Renal pelvis (tissue), 4 donors: Measurements from ENCODE around the gene BTBD9. TPM values are rescaled to one million over a fixed set of nuclear protein-coding genes. Genes with fewer than 3 reads are reported as not detected.
A peak's percentile ranks its signal among the peaks of the same experiment; 100 is the strongest.

Experiments used
- DNase-seq: peaks from one replicate; pipeline ENCODE4 v3.0.0-alpha.2; 2013
- polyA plus RNA-seq, 3 donors: library from polyadenylated mRNA; unstranded; fragments of 120-200 nt; gene quantifications; one replicate each; pipeline ENCODE4 v1.2.1, GENCODE V29; 2013; ENCODE audit not compliant: insufficient read length in 3 of 3

Gene BTBD9
- polyA plus RNA-seq, 3 donors, result 13.7 to 16.9 (median 16.1) TPM

- no peak for DNase-seq
Observed at GRCh38 chr6:38346291-38347079, 293.2 kb downstream of the BTBD9 start.

DNA sequence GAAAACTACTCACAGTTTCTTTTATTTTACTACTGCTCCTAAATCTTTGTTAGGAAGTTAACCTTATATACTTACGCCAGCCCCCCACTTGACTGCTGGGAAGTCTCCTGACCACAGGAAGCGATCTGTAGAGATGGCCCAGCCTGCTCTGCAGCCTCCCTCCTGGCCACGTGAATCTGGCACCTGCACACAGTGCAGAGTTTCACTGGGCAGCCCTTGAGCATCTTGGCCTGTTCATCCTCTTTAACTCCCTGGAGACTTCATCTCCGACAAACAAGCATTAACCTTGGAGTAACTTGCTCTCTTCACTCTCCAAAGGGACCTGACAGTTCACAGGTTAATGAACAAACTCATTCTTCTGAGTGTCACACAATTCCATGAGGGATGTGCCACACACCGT is 294.1 kb downstream of the BTBD9 start:
- DNase-seq, result no peak

DNA sequence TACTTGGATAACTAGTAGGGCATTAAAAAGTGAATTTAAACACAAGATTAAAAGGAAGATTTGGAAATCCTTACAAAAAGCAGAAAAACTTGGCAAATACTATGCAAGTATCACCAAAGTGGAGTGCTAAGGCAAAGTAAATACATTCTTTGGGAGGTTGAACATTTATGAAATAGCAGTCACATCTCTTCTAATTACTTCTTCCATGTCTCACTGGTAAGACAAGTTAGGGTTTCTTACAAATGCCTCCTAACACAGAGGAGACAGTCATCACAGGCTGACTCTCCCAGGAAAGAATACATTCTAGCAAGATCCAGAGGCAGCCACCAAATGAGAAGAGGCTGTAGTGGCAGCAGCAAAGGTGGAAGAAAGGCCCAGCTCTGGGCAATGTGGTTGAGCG is 298.2 kb downstream of the BTBD9 start:
- no peak for DNase-seq

GRCh38 chr6:38339914-38340313 is 299.8 kb downstream of the BTBD9 start:
- no peak for DNase-seq

DNA sequence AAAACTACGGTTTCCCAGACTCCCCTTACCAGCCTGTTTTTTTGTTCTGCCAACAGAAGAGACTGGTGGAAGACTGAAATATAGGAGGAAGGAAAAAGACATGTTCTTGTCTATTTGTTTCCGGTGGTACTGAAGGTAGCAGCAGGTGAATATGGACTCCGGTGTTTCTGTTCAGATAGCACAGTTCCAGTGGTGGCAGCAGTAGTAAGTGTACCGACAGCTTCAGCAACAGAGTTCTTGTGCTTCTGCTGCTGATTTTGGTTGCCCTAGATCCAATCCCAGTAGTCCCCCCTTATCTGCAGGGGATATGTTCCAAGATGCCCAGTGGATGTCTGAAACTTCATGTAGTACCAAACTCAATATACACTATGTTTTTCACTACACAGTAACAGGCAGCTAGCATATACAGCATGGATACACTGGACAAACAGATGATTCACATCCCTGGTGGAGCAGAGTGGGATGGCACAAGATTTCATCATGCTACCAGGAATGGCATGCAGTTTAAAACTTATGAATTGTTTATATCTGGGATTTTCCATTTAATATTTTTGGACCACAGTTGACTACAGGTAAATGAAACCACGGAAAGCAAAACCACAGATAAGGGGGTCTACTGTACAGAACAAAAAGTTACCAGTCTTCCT is 301.8 kb downstream of the BTBD9 start:
- no peak for DNase-seq

GRCh38 chr6:38336922-38337321 is 302.8 kb downstream of the BTBD9 start:
- no peak for DNase-seq

DNA sequence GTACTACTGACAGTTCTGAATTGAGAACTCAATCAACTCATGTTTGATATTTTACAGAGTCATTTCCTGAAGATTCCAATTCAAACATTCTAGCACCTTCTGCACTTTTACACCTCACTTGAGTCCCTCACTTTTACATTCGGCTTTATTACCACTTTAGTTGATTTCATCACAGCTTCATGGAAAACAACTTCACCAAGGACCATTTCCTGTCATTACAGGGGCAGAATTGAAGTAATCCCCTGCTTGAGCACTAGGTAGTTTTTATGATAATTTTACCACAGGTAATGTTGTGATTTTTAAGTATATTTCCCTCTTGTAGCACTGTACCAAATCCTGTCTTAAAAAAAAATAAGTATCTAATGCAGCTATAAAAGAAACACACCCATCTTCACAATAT is 312.9 kb downstream of the BTBD9 start:
- DNase-seq, result no peak

GRCh38 chr6:38323216-38323615 is 316.5 kb downstream of the BTBD9 start:
- no peak for DNase-seq

DNA sequence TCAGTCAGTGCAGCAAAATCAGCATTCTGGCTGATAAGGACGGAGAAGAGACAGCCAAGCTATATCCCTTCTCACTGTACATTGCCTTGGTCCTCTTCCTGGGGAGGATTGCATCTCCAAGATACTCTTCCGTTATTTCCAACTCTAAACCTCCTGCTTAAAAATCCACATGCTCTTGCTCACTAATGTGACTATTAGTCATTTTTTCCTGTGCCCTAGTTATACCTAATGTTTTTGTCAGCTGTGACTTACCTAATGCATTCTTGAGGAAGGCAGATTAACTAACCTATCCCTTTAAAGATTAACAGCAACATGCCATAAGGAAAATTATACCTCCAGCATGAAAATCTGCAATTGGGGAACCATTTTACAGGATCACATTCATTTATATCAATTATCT is 317.6 kb downstream of the BTBD9 start:
- DNase-seq, result no peak

- DNase-seq, result no peak
Observed at GRCh38 chr6:38320843-38321242, 318.9 kb downstream of the BTBD9 start.

DNA sequence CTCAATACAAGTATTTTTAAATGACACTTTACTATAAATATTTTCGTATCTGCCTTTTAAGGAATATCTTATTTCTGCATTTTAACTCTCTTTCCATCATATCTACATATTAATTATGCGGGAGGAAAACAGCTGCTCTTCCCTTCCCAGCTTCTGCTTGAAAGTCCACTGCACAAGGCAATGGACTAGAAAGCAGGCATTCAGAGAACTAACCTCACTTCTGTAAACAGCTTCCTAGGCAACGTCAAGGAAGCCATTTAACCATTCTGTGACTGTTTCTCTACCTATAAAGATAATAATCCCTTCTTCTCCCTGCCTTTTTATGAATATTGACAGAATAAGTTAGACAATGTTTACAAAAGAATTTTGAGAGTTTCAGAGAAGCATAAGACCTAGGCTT is 319.4 kb downstream of the BTBD9 start:
- no peak for DNase-seq

- DNase-seq, result no peak
Observed at GRCh38 chr6:38319256-38320212, 320.2 kb downstream of the BTBD9 start.

DNA sequence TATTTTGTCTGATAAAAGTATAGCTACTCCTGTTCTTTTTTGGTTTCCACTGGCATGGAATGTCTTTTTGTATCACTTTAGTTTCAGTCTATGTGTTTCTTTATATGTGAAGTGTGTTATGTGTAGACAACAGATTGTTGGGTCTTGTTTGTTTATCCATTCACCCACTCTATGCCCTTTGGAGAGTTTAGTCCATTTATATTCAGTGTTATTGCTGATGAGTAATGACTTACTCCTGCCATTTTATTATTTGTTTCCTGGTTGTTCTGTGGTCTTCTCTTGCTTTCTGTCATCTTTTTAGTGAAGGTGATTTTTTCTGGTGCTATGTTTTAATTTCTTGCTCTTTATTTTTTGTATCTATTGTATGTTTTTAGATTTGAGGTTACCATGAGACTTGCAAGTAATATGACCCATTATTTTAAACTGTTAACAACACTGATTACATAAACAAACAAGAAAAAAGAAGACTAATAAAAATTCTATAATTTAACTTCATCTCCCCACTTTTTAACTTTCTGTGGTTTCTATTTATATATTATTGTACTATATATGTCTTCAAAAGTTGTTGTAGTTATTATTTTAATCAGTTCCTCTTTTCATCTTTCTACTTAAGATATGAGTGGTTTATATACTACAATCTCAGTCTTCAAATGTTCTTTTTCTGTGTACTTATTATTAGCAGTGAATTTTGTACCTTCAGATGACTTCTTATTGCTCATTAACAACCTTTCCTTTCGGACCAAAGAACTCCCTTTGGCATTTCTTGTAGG is 323.4 kb downstream of the BTBD9 start:
- no peak for DNase-seq

- no peak for DNase-seq
Observed at GRCh38 chr6:38311201-38311600, 328.5 kb downstream of the BTBD9 start.

DNA sequence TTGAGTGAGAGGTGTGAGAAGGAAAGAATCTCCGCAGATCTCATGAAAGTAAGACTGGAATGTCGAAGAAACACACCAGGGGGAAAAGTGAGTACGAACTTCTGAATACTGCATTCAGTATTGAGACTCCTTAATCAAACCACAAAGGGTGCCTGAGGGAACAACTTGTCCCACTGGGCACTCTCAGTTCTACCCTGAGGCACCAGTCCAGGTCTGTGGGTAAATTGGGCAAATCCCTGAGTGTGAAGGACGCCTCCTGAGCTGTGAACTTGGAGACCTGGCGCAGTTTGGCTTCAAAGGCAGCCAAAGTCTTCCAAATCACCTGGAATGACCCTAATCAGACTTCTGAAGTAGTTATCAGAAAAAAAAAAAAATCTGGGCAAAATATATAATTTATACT is 329.7 kb downstream of the BTBD9 start:
- DNase-seq, result no peak

GRCh38 chr6:38307740-38308139 is 332.0 kb downstream of the BTBD9 start:
- no peak for DNase-seq

DNA sequence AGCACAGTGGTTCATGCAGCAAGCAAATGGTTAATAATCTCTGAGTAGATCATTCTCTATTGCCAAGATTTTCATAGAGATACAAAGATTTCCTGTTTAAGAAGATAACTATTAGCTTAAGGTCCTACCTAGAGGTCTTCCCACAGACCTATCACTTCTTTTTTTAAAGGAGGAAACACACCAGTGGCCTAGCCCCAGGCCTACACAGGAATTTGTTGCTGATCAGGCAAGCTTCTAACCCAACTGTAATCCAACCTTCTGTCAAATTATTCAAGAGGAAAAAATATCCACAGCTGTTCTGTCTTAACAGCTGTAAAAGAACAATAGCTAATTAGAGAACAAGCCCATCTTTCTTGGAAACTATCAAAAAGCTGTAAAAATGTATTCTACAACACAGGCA is 332.8 kb downstream of the BTBD9 start:
- DNase-seq, result peak; percentile 15

GRCh38 chr6:38305995-38306681 is 333.6 kb downstream of the BTBD9 start:
- no peak for DNase-seq

GRCh38 chr6:38302838-38303237 is 336.9 kb downstream of the BTBD9 start:
- DNase-seq, result no peak

DNA sequence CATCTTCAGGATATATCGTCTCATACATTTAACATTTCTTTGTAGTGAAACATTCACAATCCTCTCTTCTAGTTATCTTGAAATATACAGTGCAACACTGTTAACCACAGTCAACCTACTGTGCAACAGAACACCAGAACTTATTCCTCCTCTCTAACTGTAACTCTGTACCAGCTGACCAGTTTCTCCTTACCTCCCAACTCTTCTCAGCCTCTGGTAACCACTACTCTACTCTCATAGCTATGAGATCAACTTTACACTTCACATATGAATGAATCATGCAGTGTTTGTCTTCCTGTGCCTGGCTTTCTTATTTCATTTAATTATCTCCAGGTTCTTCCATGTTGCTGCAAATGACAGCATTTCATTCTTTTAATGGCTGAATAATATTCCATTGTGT is 337.6 kb downstream of the BTBD9 start:
- no peak for DNase-seq

DNA sequence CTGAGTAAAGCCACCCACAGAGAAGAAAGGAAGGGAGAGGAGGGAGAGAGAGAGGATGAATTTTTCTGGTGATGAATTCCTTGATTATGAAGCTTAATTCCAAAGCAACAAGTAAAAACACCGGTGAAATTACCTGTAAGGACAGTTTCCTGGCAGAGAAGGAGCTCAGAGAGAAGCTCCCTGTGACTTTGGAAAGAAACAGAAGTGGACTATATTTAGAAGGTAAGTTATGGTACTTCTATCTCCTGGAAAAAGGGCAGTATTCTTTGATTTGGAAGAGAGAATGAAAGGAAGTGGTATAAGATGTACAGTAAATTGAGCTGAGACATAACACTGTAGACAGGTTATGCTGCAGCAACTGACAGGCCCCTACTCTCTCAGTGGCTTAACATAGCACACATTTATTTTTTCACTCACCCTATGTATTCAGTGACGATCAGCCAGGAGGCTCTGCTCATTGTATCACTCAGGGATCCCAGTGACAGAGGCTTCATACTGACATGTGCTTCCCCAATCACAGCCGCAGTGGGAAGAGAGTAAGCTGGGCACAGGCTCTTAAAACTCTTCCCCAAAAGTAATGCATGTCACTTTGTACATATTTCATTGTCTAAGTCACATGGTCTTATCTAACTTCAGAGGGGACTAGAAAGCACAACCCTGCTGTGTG is 349.5 kb downstream of the BTBD9 start:
- no peak for DNase-seq
